ENCODE measurements around the gene CD84.

GRCh38 chr1:160491981-160492380, 87.3 kb downstream of the CD84 start:
- TF ChIP-seq CTCF (IDR thresholded peaks at IDR 0.05) = no peak
- TF ChIP-seq POLR2A (IDR thresholded peaks at IDR 0.05) = no peak
